WI38 (cell line): ENCODE results near the gene MYL6B.
A peak's percentile ranks its signal among the peaks of the same experiment; 100 is the strongest.

ENCODE experiments used
- H3K4me3 ChIP-seq: 2 replicates; pipeline ENCODE4 v1.5.1; 2011; ENCODE audit warnings: low read depth, mild to moderate bottlenecking, control low read depth, low read length
- CTCF ChIP-seq: IDR thresholded peaks from 2 replicates; pipeline ENCODE4 v1.5.1; 2012; ENCODE audit warnings: low read depth, mild to moderate bottlenecking, control low read depth, low read length

Gene MYL6B

DNA sequence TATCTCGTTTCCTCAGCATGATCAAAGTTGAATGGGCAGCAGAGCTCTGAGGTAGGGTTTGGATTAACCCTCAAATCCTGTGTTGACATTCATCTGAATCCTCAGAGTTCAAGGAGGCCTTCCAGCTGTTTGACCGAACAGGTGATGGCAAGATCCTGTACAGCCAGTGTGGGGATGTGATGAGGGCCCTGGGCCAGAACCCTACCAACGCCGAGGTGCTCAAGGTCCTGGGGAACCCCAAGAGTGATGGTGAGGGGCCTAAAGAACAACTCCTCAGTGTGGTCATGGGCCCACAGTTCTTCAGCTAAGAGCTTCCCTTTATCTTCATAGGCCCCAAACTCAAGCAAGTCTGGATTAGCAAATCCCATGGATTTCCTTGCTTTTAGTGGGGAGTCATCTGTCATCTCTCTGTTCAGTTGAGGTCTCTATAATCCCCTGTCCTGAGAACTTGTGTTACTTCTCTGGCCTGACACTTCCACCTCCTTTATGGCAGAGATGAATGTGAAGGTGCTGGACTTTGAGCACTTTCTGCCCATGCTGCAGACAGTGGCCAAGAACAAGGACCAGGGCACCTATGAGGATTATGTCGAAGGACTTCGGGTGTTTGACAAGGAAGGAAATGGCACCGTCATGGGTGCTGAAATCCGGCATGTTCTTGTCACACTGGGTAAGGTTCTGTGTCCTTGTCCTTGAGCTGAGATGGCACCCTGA, 7.2 kb downstream of the MYL6B start:
- TF ChIP-seq CTCF: no peak
- H3K4me3 ChIP-seq: peak overlapping the region; percentile 87

- peak overlapping the region; percentile 87 for H3K4me3 ChIP-seq
- no peak for TF ChIP-seq CTCF
Measured at GRCh38 chr12:56160193-56160763, 7.9 kb downstream of the MYL6B start.

- peak overlapping the region; percentile 87 for H3K4me3 ChIP-seq
- TF ChIP-seq CTCF: no peak
Measured at GRCh38 chr12:56160894-56161689, 8.7 kb downstream of the MYL6B start.

DNA sequence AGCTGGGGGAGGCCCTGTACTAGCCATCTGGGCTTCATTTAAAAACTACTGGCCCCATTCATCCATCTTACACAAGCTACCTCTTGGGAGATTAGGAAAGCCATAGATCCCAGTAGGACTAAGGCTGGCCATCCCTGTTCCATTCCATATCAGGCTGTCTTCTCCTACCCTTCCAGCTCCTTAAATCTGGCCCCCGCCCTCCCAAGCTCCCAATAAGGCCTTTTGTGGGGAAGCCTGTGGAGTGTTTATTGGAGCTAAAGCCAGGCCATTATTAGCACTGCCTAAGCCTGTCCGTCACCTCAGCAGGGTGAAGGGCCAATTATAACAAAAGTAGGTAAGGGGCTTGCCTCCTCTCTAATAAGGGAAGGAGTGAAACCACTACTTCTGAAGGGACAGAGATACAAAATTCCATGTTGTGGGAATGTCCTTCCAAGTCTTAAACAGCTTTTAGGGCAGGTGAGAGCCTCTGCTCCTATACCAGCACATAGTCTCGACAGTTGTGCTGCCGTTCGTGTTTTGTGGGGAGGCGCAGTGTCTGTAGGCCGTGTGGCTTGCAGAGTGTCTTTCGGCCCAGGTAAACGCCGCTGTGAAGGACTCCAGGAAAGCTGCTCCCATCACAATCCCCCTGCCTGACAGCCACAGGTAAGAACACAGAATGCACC, 9.4 kb downstream of the MYL6B start:
- H3K4me3 ChIP-seq: no peak overlapping the region

GRCh38 chr12:56162468-56163290, 10.3 kb downstream of the MYL6B start:
- H3K4me3 ChIP-seq: no peak overlapping the region

More for the DNA sequence above, 9.4 kb downstream of the MYL6B start:
- no peak for TF ChIP-seq CTCF

More at GRCh38 chr12:56162468-56163290, 10.3 kb downstream of the MYL6B start:
- no peak for TF ChIP-seq CTCF
